Epithelial cell of esophagus (primary cell): ENCODE results near the gene OXT.

Source experiments
- DNase-seq: peaks from one replicate; pipeline ENCODE4 v3.0.0; 2010; ENCODE audit warnings: low read depth
- H3K4me3 ChIP-seq: 2 replicates; pipeline ENCODE4 v1.5.1; 2011; ENCODE audit warnings: mild to moderate bottlenecking, low read length, control low read depth
- CTCF ChIP-seq: IDR thresholded peaks from 2 replicates; pipeline ENCODE4 v1.5.1; 2011; ENCODE audit warnings: low read depth, mild to moderate bottlenecking, low read length, control low read depth, inconsistent platforms; ENCODE audit not compliant: insufficient read depth; ENCODE audit errors: missing control alignments

OXT gene

GRCh38 chr20:3038454-3038853 is 33.0 kb upstream of the OXT start:
- DNase-seq: no peak
- TF ChIP-seq CTCF: no peak
- H3K4me3 ChIP-seq: no peak overlapping the region

GRCh38 chr20:3039426-3039825 is 32.0 kb upstream of the OXT start:
- no peak for DNase-seq

GRCh38 chr20:3040086-3040485 is 31.3 kb upstream of the OXT start:
- TF ChIP-seq CTCF: no peak
- no peak for DNase-seq
- no peak overlapping the region for H3K4me3 ChIP-seq

More at GRCh38 chr20:3039426-3039825, 32.0 kb upstream of the OXT start:
- TF ChIP-seq CTCF: no peak
- H3K4me3 ChIP-seq: no peak overlapping the region

- no peak overlapping the region for H3K4me3 ChIP-seq
- DNase-seq: peak; percentile 14
- TF ChIP-seq CTCF: no peak
These were observed 29.5 kb upstream of the OXT start for GRCh38 chr20:3041854-3042409.

- H3K4me3 ChIP-seq: no peak overlapping the region
- TF ChIP-seq CTCF: no peak
- DNase-seq: no peak
These were observed 28.8 kb upstream of the OXT start for GRCh38 chr20:3042625-3043024.

- DNase-seq: no peak
- no peak for TF ChIP-seq CTCF
- no peak within 1 kb of the TSS for H3K4me3 ChIP-seq
These were observed 28.1 kb upstream of the OXT start, which contains the start of gene GNRH2 for GRCh38 chr20:3043322-3043721. Gene GNRH2 (plus strand): TSS chr20:3043622. CDS start chr20:3044415, 793 bp downstream.

GRCh38 chr20:3044336-3044965 is 27.0 kb upstream of the OXT start:
- no peak for TF ChIP-seq CTCF
- DNase-seq: no peak
- H3K4me3 ChIP-seq: no peak overlapping the region
